ENCODE data around the gene DCAF4.
"Not testable (repeated sequence)": the region's sequence is repeated elsewhere in the genome, so short reads cannot be mapped to it uniquely, and the experiment has no call there.

GRCh38 chr14:73004641-73005040, 78.4 kb downstream of the DCAF4 start:
- not testable (repeated sequence) for TF ChIP-seq CTCF (conservative IDR thresholded peaks at IDR 0.05); ZFX (IDR thresholded peaks at IDR 0.05)
